NT2/D1 (cell line): ENCODE results near the gene PARN.
"Not testable (repeated sequence)": the region's sequence is repeated elsewhere in the genome, so short reads cannot be mapped to it uniquely, and the experiment has no call there.

ENCODE experiments used
- DNase-seq: peaks from one replicate; pipeline ENCODE4 v3.0.0-alpha.2; 2011; ENCODE audit warnings: low read depth, low spot score
- H3K27me3 ChIP-seq: 2 replicates; pipeline ENCODE4 v1.6.0; 2011; ENCODE audit warnings: mild to moderate bottlenecking; ENCODE audit not compliant: insufficient read length, insufficient read depth
- H3K36me3 ChIP-seq: 2 replicates; pipeline ENCODE4 v1.6.1; 2011; ENCODE audit warnings: mild to moderate bottlenecking, low read length, mixed read lengths; ENCODE audit not compliant: insufficient read depth, insufficient read length
- H3K4me1 ChIP-seq: 2 replicates; pipeline ENCODE4 v1.5.1; 2011; ENCODE audit not compliant: insufficient read depth, insufficient read length
- H3K4me3 ChIP-seq: 2 replicates; pipeline ENCODE4 v1.5.1; 2011; ENCODE audit warnings: low read depth; ENCODE audit not compliant: insufficient read length
- H3K9ac ChIP-seq: 2 replicates; pipeline ENCODE4 v1.6.0; 2011; ENCODE audit warnings: low read depth; ENCODE audit not compliant: insufficient read length
- H3K9me3 ChIP-seq: 2 replicates; pipeline ENCODE4 v1.5.1; 2011; ENCODE audit warnings: mild to moderate bottlenecking, low read length; ENCODE audit not compliant: insufficient read depth
- SUZ12 ChIP-seq: IDR thresholded peaks from 2 replicates; pipeline ENCODE4 v1.6.1; 2011; ENCODE audit not compliant: insufficient read length, insufficient read depth; ENCODE audit errors: extremely low read depth
- YY1 ChIP-seq: IDR thresholded peaks from 2 replicates; pipeline ENCODE4 v1.6.1; 2011; ENCODE audit not compliant: insufficient read length, insufficient read depth
- ZNF274 ChIP-seq: IDR thresholded peaks from 2 replicates; pipeline ENCODE4 v1.6.1; 2011; ENCODE audit warnings: mild to moderate bottlenecking, low read depth, low read length

PARN gene

DNA sequence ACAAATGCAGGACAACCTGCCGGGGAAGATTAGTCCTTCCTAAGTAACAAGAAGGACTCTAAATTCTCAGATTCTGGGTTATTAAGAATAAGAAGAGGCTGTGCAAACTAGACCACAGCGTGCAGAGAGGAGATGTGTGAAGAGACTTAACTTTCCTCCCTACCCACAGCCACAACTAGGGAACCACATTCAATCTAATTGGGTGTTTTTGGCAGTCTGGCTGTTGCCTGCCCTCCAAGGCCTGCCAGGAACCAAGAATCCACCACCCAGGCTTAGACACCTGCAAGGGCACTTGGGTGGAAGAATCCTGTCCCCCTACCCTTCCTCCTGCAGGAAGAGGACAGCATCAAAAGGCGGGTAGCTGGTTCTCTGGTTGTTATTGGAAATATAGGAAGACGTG, 202.0 kb downstream of the PARN start:
- no peak overlapping the region for H3K9ac ChIP-seq
- H3K36me3 ChIP-seq = no peaks in the 10 kb centered on the region
- H3K4me3 ChIP-seq = no peak overlapping the region
- no peaks in the 10 kb centered on the region for H3K9me3 ChIP-seq
- DNase-seq = no peak
- H3K4me1 ChIP-seq = peaks cover 3% of the 10 kb centered on the region
- TF ChIP-seq SUZ12 (no peak), YY1 (no peak), ZNF274 (no peak)
- H3K27me3 ChIP-seq = no peaks in the 10 kb centered on the region

GRCh38 chr16:14427371-14427948, 202.6 kb downstream of the PARN start:
- TF ChIP-seq ZNF274 = no peak
- no peak for TF ChIP-seq SUZ12
- TF ChIP-seq YY1 = no peak
- Histone ChIP-seq H3K27me3 (no peaks in the 10 kb centered on the region), H3K9me3 (no peaks in the 10 kb centered on the region), H3K4me3 (no peak overlapping the region), H3K4me1 (peaks cover 3% of the 10 kb centered on the region), H3K9ac (no peak overlapping the region), H3K36me3 (no peaks in the 10 kb centered on the region)
- no peak for DNase-seq

DNA sequence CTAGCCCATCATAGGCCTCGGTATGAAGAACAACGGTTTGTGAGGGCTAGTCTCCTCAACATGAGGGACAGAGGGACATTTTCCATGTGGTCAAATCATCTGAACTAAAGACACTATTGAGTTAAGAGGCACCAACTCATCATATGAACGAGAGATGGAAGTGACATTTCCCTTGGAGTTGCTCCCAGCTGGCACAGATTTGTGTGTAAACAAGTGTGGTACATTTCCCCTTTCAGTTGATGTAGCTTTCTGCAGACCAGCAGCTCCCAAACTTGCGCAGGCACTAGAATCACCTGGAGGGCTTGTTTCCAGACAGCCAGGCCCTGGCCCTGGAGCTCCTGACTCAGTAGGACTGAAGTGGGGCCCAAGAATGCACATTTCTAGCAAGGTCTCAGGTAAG, 205.5 kb downstream of the PARN start:
- TF ChIP-seq YY1 (no peak), SUZ12 (no peak), ZNF274 (no peak)
- Histone ChIP-seq H3K9ac (no peak overlapping the region), H3K9me3 (no peaks in the 10 kb centered on the region), H3K36me3 (no peaks in the 10 kb centered on the region), H3K4me1 (peaks cover 3% of the 10 kb centered on the region), H3K4me3 (no peak overlapping the region), H3K27me3 (no peaks in the 10 kb centered on the region)
- DNase-seq = no peak

GRCh38 chr16:14423344-14423743, 206.7 kb downstream of the PARN start:
- no peak for DNase-seq
- Histone ChIP-seq H3K9ac (no peak overlapping the region), H3K27me3 (no peaks in the 10 kb centered on the region), H3K9me3 (no peaks in the 10 kb centered on the region), H3K36me3 (no peaks in the 10 kb centered on the region), H3K4me1 (peaks cover 3% of the 10 kb centered on the region), H3K4me3 (no peak overlapping the region)
- TF ChIP-seq YY1 (no peak), ZNF274 (no peak), SUZ12 (no peak)

DNA sequence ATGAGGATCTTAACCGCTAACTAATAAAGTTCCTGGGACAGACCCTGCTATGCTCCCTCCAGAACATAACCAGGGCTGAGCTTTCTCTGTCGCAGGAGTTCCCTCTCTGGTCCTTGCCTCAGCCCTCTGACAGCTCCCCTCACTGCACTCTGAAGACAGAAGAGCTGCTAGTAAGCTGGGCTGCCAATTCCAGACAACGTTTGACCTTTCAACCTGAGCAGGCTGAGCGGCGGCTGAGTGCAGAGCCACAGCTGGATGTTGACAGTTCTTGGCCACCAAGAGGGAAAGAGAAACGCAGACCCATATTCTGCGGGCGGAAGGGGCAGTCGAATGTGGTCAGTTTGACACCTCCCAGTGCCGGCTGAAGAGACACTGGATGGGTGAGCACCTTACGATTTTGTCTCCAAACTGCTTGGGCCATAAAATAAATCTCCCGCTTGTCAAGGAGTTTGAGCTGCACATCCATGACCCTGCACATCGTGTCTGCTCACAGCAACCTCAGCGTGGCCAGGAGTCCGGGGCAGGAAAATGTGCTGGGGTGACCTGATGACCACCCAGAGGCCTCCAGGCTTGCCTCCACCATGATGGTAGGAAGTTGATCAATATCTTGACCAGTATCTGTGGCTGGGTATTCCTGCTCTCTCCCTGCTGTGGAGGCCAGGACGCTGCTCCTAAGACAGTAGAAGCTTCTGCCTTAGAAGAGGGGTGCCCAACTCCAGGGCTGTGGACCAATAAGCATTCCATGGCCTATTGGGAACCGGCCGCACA, 209.2 kb downstream of the PARN start:
- Histone ChIP-seq H3K36me3 (no peaks in the 10 kb centered on the region), H3K4me3 (no peak overlapping the region), H3K9me3 (peaks cover 5% of the 10 kb centered on the region; the same call in 1 of the 2 replicates), H3K27me3 (no peaks in the 10 kb centered on the region), H3K9ac (no peak overlapping the region), H3K4me1 (no peaks in the 10 kb centered on the region)
- no peak for DNase-seq
- TF ChIP-seq SUZ12 = no peak
- TF ChIP-seq YY1 = no peak
- TF ChIP-seq ZNF274 = no peak

DNA sequence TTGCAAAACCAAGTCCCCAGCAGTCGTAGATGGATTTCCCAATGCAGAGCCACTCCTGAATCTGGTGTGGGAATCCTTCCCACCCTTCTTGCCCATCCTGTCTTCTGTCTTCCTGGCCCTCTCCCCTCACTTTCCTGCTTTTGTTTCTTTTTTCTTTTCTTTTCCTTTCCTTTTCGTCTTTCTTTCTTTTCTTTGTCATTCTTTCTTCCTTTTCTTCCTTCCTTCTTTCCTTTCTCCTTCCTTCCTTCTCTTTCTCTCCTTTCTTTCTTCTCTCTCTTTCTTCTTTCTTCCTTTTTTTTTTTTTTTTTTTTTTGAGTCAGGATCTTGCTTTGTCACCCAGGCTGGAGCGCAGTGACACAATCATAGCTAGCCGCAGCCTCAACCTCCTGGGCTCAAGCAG, 209.8 kb downstream of the PARN start:
- H3K4me1 ChIP-seq, H3K4me3 ChIP-seq, H3K9ac ChIP-seq, H3K9me3 ChIP-seq, DNase-seq, H3K27me3 ChIP-seq, H3K36me3 ChIP-seq: not testable (repeated sequence)

DNA sequence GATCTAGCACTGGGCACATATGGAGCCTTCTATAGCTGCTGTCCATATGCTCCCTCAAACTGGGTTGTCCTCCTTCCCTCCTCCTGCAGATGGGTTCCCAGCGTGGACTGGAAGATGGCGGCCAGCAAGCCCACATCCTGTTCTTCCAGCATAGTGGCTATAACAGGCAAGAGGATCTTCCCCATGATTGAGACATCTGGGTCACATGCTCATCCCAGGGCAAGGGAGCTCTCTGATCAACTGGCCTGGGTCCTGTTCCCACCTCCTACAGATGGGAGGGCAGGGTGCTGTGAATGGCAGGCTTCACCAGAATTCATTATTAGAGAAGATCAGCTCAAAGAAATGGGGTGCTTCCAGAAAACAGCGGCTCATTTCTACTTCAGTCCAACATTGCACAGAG, 210.2 kb downstream of the PARN start:
- Histone ChIP-seq H3K9ac (no peak overlapping the region), H3K4me1 (no peaks in the 10 kb centered on the region), H3K27me3 (no peaks in the 10 kb centered on the region), H3K9me3 (peaks cover 5% of the 10 kb centered on the region; the same call in 1 of the 2 replicates), H3K36me3 (no peaks in the 10 kb centered on the region), H3K4me3 (no peak overlapping the region)
- TF ChIP-seq ZNF274 (no peak), SUZ12 (no peak), YY1 (no peak)
- no peak for DNase-seq
